Measurements from ENCODE around the gene TNIP1. TPM values are rescaled to one million over a fixed set of nuclear protein-coding genes. Genes with fewer than 3 reads are reported as not detected.
A peak's percentile ranks its signal among the peaks of the same experiment; 100 is the strongest.

Gene TNIP1
- polyA plus RNA-seq, 1 of the 3 experiments (the other 2 are of a cell fraction): 46.2 TPM

GRCh38 chr5:151123897-151124751 is 43.3 kb upstream of the TNIP1 start:
- no peak overlapping the region for H3K4me2 ChIP-seq
- H3K9me2 ChIP-seq: no peaks in the 10 kb centered on the region
- H3K9me3 ChIP-seq: no peaks in the 10 kb centered on the region
- no peaks in the 10 kb centered on the region for H3F3A ChIP-seq (replicated peaks; ENCODE audit: insufficient read depth)
- no peaks in the 10 kb centered on the region; a peak in 1 of 4 replicates for H3K4me1 ChIP-seq (ENCODE audit: control insufficient read depth in 1 of 2, insufficient read depth in 2 of 2, low read depth in 1 of 2, low read length in 1 of 2)
- POLR2A ChIA-PET: no interaction called here
- peak; percentile 29; the same call in 1 of the 2 replicates for TF ChIP-seq FOSL2 (IDR thresholded peaks at IDR 0.05; ENCODE audit: borderline replicate concordance, low read depth)
- TF ChIP-seq NFIC (IDR thresholded peaks at IDR 0.05; ENCODE audit: borderline replicate concordance): peak; percentile 49; the same call in 1 of the 2 replicates
- no peak for TF ChIP-seq NRF1 (IDR thresholded peaks at IDR 0.05; ENCODE audit: low read depth, low read length)
- TF ChIP-seq EZH2phosphoT487 (IDR thresholded peaks at IDR 0.05; ENCODE audit: borderline replicate concordance, low read depth): no peak
- no peak for TF ChIP-seq RXRA (IDR thresholded peaks at IDR 0.05; ENCODE audit: borderline replicate concordance, low read depth)
- TF ChIP-seq YY1 (IDR thresholded peaks at IDR 0.05; ENCODE audit: low read depth): no peak
- TF ChIP-seq FOXM1 (IDR thresholded peaks at IDR 0.05; ENCODE audit: low read depth): no peak
- no peak overlapping the region for H3K4me3 ChIP-seq (ENCODE audit: low read depth in 2 of 2, low read length in 1 of 2)
- H3K79me2 ChIP-seq (ENCODE audit: insufficient read depth): no peaks in the 10 kb centered on the region
- H3K27me3 ChIP-seq (ENCODE audit: insufficient read depth): no peaks in the 10 kb centered on the region
- H3K9ac ChIP-seq: no peak overlapping the region
- DNase-seq: no peak
- H3K27ac ChIP-seq (ENCODE audit: low read depth in 2 of 2, low read length in 1 of 2): no peak overlapping the region
- peaks cover 25 to 58% of the 10 kb centered on the region in 2 experiments for H3K36me3 ChIP-seq (replicated peaks in 1 of 2; ENCODE audit: control insufficient read depth in 1 of 2, insufficient read depth in 2 of 2, low read length in 1 of 2)
- H2AFZ ChIP-seq (ENCODE audit: low read depth): no peak overlapping the region
- no peaks in the 10 kb centered on the region for H4K20me1 ChIP-seq (ENCODE audit: insufficient read depth)
- 77% methylated on average over 17 of the region's 17 CpGs for WGBS (ENCODE audit: low lambda C conversion rate)
- CTCF ChIA-PET: interaction anchor here (1.2 to 32.5 kb wide), 8 partner anchors 9 to 122 kb away, joined by 4 to 540 read pairs (median 24); no protein-coding TSS in a partner anchor

DNA sequence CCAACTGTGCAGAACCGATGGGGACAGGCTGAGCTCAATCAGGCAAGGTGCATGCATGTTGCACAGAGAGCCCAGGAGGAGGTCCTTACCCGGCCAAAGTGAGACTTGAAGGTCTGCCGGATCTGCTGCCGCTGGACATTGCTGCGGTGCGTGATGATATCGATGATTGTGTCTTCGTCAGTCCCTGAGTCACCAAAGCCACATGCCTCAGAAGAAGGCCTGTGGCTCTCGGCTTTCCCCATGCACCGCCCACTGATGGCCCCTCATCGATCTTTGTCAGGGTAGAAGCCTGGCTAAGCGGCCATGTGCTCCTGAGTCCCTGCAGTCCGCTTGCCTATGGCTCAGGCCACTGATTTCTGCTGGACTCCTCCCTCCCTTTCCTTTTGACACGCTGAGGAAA is 42.0 kb upstream of the TNIP1 start:
- 91% methylated on average over 14 of the region's 14 CpGs for WGBS (ENCODE audit: low lambda C conversion rate)
- Histone ChIP-seq H2AFZ (ENCODE audit: low read depth) (no peak overlapping the region), H3K4me3 (ENCODE audit: low read depth in 2 of 2, low read length in 1 of 2) (no peak overlapping the region), H4K20me1 (ENCODE audit: insufficient read depth) (no peaks in the 10 kb centered on the region), H3K27me3 (ENCODE audit: insufficient read depth) (no peaks in the 10 kb centered on the region), H3K9me2 (no peaks in the 10 kb centered on the region), H3K4me1 (ENCODE audit: control insufficient read depth in 1 of 2, insufficient read depth in 2 of 2, low read depth in 1 of 2, low read length in 1 of 2) (no peaks in the 10 kb centered on the region; a peak in 1 of 4 replicates), H3K9ac (no peak overlapping the region), H3K27ac (ENCODE audit: low read depth in 2 of 2, low read length in 1 of 2) (no peak overlapping the region), H3K79me2 (ENCODE audit: insufficient read depth) (no peaks in the 10 kb centered on the region), H3K4me2 (no peak overlapping the region), H3K36me3 (replicated peaks in 1 of 2; ENCODE audit: control insufficient read depth in 1 of 2, insufficient read depth in 2 of 2, low read length in 1 of 2) (peaks cover 25 to 49% of the 10 kb centered on the region in 2 experiments), H3F3A (replicated peaks; ENCODE audit: insufficient read depth) (no peaks in the 10 kb centered on the region), H3K9me3 (no peaks in the 10 kb centered on the region)
- DNase-seq: no peak
- POLR2A ChIA-PET: no interaction called here
- TF ChIP-seq NFIC (IDR thresholded peaks at IDR 0.05; ENCODE audit: borderline replicate concordance) (no peak), TEAD4 (IDR thresholded peaks at IDR 0.05; ENCODE audit: borderline replicate concordance, insufficient read depth) (no peak), TCF12 (IDR thresholded peaks at IDR 0.05) (no peak), CHD2 (IDR thresholded peaks at IDR 0.05; ENCODE audit: low read length, partially characterized antibody) (no peak)
- CTCF ChIA-PET: interaction anchor here (1.3 to 32.5 kb wide), 3 partner anchors 8 to 73 kb away, joined by 4 to 540 read pairs (median 79); no protein-coding TSS in a partner anchor

- H3K4me3 ChIP-seq (ENCODE audit: low read depth in 2 of 2, low read length in 1 of 2): no peak overlapping the region
- H3K36me3 ChIP-seq (replicated peaks in 1 of 2; ENCODE audit: control insufficient read depth in 1 of 2, insufficient read depth in 2 of 2, low read length in 1 of 2): peaks cover 25 to 48% of the 10 kb centered on the region in 2 experiments
- no peaks in the 10 kb centered on the region for H3K9me3 ChIP-seq
- no peaks in the 10 kb centered on the region for H3F3A ChIP-seq (replicated peaks; ENCODE audit: insufficient read depth)
- H3K27ac ChIP-seq (ENCODE audit: low read depth in 2 of 2, low read length in 1 of 2): no peak overlapping the region
- TF ChIP-seq ZBTB33 (IDR thresholded peaks at IDR 0.05; ENCODE audit: borderline replicate concordance, low read depth): no peak
- TF ChIP-seq SMC3 (IDR thresholded peaks at IDR 0.05; ENCODE audit: low read depth, low read length): no peak
- TF ChIP-seq RFX5 (IDR thresholded peaks at IDR 0.05; ENCODE audit: low read length): no peak
- TF ChIP-seq USF2 (IDR thresholded peaks at IDR 0.05; ENCODE audit: borderline replicate concordance, low read depth, low read length): no peak
- no peak for TF ChIP-seq TAF1 (IDR thresholded peaks at IDR 0.05; ENCODE audit: borderline replicate concordance, low read depth, low read length)
- no peak for TF ChIP-seq GATA2 (CRISPR knock-in tag; IDR thresholded peaks at IDR 0.05)
- H3K79me2 ChIP-seq (ENCODE audit: insufficient read depth): no peaks in the 10 kb centered on the region
- DNase-seq: no peak
- ChIA-PET CTCF (interaction anchor here (1.3 to 32.5 kb wide), 3 partner anchors 46 to 120 kb away, joined by 3 to 540 read pairs (median 79); no protein-coding TSS in a partner anchor), POLR2A (no interaction called here)
- H3K27me3 ChIP-seq (ENCODE audit: insufficient read depth): no peaks in the 10 kb centered on the region
- no peaks in the 10 kb centered on the region for H3K9me2 ChIP-seq
- H3K9ac ChIP-seq: no peak overlapping the region
- H3K4me1 ChIP-seq (ENCODE audit: control insufficient read depth in 1 of 2, insufficient read depth in 2 of 2, low read depth in 1 of 2, low read length in 1 of 2): no peaks in the 10 kb centered on the region; a peak in 1 of 4 replicates
- H4K20me1 ChIP-seq (ENCODE audit: insufficient read depth): no peaks in the 10 kb centered on the region
- H2AFZ ChIP-seq (ENCODE audit: low read depth): no peak overlapping the region
- H3K4me2 ChIP-seq: no peak overlapping the region
- 97% methylated on average over 5 of the region's 5 CpGs for WGBS (ENCODE audit: low lambda C conversion rate)
These were observed 40.8 kb upstream of the TNIP1 start for GRCh38 chr5:151121665-151122064.

Data from SK-N-SH (cell line).